ENCODE measurements around the gene TRIM41.
"Not testable (repeated sequence)": the region's sequence is repeated elsewhere in the genome, so short reads cannot be mapped to it uniquely, and the experiment has no call there.

Gene TRIM41

DNA sequence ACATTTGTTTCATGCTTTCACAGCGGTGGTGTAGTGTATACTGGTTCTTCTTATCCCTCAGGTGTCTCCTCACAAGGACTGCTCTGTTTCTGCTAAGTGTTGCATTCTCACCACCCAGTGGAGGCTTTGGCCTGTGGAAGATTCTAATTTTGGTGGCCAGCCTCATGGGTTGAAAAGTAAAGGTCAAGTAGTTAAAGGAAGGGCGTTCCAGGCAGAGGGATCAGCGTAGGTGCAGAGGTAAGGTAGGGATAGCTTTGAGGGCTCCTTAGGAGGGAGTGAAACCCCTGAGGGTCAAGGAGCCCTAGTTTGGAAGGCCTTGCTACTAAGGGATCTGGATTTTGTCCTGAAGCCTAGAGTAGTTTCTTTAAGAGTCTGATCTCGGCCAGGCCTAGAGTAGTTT lies 25.2 kb downstream of the TRIM41 start:
- no peak for DNase-seq (ENCODE audit: low read depth, low spot score)

DNA sequence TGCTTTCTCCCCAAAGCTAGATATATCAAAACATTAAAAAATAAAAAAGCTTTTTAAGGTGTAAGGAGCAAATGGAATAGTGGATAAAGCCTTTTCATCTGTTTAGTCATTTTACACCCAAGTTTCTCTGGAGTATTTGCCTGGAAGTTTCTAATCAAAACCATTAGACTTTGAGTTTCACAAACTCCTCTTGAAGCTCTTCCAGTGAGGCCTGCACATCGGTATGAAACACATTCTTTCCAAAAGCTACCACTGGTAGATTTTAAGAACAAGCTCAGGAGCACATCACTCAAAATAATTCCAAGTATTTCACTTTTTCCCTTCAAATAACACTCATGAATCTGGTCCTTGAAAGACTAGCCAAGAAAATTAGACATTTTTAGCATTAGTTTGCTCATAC lies 32.2 kb downstream of the TRIM41 start:
- DNase-seq (ENCODE audit: low read depth, low spot score): no peak

DNA sequence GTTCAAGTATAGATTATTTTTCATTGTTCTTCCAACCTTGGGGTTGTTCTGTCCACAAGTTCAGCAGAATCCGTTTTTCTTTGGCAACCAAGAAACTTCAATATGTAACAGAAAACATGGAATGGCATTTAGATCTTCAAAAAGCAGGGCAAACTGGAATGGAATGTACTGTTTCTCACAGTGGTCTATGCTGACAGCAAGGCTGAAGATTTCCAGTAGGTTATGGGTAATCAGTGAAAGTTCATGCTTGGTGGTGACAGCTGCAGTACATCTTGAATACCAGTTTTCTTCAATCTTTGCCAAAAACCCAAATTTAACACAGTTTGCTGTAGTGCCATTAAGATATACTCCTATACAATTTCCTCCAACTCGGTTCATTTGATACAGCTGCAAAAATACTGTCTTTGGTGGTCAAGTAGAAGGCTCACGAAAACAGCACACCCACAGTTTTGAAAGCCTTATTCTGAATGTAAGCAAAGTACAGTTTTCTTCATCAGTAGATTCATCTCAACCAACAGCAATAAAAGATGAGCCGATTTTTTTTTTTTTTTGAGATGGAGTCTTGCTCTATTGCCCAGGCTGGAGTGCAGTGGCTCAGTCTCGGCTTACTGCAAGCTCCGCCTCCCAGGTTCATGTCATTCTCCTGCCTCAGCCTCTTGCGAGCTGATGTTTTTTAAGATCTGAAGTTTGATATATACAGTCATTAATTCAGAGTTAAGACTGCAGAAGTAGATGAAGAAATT lies 32.9 kb downstream of the TRIM41 start:
- no peak for DNase-seq (ENCODE audit: low read depth, low spot score)

DNA sequence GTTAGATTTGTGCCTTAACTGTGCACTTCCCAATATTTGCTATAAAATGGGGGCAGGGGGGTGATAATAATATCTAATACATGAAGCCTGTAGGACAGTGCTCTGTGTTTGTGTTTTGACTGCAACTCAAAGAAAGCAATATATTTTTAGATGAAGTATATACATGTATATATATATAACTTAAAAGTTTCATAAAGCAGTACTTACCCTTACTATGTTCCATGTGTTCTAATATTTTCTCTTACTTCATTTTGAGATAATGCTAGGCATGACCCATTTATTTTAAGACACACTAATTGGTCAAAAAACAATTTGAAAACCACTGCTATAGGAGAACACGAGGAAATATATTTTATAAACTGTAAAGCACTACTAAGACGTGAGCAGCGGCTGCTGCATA lies 35.5 kb downstream of the TRIM41 start:
- no peak for DNase-seq (ENCODE audit: low read depth, low spot score)

DNA sequence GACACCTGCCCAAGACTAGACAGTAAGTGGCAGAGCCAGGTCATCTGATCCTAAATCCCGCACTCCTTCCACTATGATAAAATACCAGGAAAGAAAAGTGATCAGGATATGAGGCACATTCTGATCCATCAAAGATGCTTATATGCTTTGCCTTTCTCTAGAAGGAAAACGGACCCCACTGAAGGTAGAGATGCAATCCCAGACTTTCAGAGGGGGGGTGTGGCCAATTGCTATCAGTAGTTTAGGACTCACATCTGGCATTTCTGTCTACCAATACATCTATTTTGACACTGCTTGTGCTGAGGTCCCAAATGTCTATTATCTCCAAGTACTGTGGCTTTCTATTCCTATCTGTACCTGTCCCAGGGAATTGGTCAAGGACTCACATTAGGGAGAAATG lies 36.2 kb downstream of the TRIM41 start:
- no peak for DNase-seq (ENCODE audit: low read depth, low spot score)

DNA sequence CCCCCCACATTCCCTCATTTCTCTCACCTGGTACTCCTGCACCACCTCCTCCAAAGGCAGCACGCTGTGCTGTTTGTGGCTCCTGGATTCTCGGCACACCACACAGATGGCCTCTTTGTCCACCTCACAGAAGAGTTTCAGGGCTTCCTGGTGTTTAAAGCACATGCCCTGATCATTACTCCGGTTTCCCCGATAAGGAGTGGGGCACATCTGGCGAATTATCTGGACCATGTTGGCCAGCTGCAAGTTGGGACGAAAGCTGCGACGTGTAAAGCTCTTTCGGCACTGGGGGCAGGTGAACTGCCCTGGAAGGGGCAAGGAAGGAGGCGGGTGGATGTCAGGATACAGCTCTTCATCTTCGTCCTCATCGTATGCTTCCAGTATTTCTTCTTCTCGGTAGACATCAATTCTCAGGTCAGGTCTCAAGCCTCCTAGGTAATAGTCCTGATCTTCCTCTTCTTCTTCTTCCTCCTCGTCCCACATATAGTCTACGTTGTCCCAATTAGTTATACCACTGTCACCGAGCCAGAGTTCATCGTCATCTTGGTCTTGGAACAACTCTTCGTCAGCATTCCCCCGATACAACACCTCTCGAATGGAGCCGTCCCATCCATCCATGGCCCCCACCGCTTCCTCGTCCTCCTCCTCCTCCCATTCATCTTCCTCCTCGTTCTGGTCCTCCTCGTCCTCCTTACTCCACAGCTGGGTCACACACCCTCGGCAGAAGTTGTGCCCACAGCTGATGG lies 37.1 kb downstream of the TRIM41 start:
- no peak for DNase-seq (ENCODE audit: low read depth, low spot score)

DNA sequence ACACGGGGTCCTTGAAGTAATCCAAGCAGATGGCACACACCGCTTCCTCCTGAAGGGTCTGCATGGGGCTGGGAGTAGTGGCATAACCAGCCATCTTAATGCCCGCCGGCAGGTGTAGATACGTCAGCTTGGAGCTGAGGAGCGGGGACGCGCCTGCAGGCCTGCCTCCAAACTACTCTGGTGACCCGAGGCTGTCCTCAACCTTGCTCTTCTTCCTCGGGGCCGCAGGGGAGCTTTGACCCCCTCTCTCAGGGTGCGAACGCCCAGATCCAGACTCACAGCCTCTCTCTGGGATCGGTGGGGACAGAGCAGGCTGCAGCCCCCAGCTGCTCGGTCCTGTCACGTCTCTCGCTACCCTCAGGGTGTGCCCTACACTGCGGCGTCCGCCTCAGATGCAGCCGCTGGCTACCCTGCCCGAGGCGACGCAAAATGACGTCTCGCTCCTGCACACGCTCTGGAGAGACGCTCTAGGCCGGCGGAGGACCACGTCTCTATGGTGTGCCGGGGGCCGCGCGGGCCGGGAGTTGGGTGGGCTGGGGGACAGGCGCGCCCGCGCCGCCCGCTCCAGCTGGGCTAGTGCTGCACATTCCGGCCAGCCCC lies 37.7 kb downstream of the TRIM41 start, which contains the start of gene TRIM52:
Gene TRIM52, minus strand, starts transcription at position 424 of the 600 bp plus-strand sequence. Its CDS starts 330 bp downstream, at position 94.
- peak; percentile 67 for DNase-seq (ENCODE audit: low read depth, low spot score)

DNA sequence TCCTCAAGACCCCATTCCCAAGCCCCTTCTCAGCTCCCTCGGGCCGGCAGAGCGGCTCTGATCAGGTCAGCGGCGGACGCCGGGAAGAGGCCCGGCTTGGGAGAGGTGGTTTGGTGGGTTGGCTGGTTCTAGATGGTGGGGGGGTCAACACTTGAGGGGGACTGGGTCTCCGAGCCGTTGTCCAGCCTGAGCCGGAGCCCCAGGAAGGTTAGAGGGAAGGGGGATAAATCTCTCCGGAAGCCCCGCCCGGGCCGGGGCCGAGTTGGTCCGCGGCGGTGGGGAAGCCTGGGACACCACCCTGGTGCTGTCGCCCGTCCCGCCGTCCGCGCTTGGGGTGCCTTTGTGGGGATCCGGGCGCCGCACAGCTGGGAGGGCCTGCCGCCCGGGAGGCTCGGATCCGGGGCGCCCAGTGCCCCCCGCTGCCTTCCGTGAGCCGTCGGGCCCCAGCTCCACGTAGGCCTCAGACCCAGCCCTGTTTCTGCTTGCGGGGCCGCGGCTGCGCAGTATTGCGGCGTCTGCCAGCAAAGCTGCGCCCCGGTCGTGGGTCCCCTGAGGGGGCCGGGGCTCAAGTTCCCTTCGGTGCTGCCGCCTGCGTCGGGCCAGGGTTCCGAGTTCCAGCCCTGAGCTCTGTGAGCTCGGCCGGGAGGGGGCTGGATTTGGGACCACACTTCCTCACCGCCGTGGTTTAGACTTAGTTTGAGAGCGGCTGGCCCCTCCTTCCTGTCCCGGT lies 38.4 kb downstream of the TRIM41 start:
- DNase-seq (ENCODE audit: low read depth, low spot score): peak; percentile 31

DNA sequence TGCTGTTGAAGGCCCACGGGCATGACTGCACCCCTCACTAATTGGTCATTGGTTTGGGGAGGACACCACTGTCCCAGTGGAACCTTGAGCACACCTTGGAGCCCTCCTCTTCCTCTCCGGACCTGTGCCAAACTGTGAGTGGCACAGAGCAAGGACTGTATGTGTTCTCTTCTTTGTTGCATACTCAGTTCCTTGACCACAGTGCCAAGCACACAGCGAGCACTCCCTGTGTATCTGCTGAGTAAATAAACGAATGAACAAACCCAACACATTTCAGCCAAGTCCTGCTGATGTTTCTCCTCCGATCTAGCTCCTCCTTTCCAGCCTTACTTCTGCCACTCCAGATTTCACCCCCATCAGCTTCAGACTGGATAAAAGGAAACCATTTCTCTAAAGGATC lies 40.6 kb downstream of the TRIM41 start:
- no peak for DNase-seq (ENCODE audit: low read depth, low spot score)

DNA sequence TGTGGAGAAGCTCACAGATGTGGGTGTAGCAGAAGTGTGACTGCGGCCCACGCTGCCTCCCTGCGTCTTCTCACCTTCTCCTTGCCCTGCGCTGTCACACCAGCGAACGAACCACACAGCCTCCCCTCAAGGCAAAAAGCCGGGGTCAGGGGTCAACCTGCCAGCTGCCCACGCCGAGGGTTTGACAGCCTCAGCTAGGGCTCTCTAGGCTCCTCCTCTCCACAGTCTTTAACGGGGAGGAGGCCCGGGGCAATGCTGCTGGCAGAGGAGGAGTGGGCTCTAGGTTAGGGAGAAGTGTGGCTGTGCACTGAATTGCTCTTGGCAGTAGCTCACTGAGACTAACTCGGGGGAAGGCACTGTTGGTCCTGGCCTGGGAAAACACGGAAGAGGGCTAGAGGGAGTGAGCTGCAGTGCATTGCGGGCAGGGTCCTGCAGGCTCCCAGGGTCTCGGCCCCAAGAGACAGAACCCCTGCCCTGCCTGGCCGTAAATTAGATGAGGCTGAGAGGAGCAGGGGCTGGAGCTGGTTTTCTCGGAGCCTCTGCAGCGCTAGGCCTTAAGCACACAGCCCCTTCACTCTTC lies 42.1 kb downstream of the TRIM41 start:
- no peak for DNase-seq (ENCODE audit: low read depth, low spot score)

DNA sequence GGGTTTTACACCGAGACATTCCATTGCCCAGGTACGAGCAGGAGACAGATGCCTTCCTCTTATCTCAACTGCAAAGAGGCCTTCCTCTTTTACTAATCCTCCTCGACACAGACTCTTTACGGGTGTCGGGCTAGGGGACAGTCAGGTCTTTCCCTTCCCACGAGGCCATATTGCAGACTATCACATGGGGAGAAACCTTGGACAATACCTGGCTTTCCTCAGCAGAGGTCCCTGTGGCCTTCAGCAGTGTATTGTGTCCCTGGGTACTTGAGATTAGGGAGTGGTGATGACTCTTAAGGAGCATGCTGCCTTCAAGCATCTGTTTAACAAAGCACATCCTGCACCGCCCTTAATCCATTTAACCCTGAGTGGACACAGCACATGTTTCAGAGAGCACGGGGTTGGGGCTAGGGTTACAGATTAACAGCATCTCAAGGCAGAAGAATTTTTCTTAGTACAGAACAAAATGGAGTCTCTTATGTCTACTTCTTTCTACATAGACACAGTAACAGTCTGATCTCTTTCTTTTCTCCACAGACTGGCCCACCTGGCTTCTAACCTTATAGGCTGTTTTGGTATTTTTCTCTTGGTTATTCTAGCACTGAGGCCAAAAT lies 44.3 kb downstream of the TRIM41 start:
- DNase-seq (ENCODE audit: low read depth, low spot score): not testable (repeated sequence)

DNA sequence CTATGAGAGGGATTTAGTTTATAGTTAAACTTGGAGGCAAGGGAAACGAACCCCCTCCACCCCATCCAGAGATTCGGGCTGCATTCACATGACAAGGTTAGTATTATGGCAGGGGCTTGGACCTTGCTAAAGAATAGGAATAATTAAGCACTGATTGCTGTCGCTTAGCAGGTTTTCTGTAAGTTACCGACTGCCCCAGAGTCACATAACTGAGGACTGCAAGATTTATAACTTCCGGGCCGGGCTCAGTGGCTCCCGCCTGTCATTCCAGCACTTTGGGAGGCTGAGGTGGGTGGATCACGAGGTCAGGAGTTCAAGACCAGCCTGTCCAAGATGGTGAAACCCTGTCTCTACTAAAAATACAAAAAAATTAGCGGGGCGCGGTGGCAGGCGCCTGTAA lies 44.8 kb downstream of the TRIM41 start:
- not testable (repeated sequence) for DNase-seq (ENCODE audit: low read depth, low spot score)

DNA sequence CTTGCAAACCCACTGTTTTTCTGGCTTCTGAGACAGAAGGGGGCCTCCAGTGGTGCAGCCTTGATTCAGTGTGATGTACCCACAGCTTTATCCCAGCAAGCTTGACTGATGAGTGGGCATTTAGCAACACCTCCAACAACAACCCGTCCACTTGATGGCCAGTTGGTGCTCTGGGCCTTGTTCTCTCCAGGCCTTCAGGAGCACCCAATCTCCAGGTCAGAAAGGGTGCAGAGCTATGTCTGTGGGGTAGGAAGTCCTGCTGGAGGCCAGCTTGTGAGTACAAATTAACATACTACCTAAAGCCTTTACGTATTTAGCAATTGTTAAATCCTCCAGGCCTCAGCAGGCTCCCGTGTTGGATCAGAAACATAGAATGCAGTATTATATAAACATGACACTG lies 48.0 kb downstream of the TRIM41 start:
- no peak for DNase-seq (ENCODE audit: low read depth, low spot score)

DNA sequence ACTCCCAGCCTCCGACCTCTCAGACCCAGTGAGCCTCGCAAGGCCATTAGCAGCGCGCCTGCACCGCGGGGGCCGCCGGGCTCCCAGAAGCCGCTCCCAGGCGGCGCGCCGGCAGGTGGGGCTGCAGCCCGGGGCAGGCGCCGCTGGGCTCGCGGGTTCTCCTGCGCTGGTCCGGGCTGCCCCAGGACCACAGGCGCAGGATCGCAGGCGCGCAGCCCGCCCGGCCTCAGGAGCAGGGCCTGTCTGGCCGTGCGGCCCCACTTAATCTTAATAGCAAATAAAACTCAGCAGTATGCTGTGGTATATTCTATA lies 50.3 kb downstream of the TRIM41 start:
- DNase-seq (ENCODE audit: low read depth, low spot score): not testable (repeated sequence)

DNA sequence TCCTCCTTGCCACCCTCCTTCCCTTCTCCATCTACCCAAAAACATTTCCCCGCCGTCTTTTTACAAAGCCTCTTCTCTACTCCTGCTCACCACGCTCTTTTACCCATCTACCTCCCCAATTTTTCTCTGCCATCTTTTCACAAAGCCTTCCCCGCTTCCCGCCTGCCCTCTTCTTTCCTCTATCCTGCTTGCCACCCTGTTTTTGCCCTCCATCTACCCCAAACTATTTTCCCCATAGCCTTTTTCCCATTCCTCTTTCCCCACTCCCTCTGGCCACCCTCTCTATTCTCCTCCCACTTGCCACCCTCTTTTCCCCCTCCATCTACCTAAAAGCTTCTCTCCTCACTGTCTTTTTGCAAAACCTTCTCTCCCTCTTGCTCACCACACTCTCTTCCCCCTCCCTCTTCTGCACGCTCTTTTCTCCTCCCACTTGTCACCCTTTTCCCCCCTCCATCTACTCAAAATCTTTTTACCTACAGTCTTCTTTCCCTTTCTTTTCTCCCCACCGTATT lies 57.2 kb downstream of the TRIM41 start:
- no peak for DNase-seq (ENCODE audit: low read depth, low spot score)

DNA sequence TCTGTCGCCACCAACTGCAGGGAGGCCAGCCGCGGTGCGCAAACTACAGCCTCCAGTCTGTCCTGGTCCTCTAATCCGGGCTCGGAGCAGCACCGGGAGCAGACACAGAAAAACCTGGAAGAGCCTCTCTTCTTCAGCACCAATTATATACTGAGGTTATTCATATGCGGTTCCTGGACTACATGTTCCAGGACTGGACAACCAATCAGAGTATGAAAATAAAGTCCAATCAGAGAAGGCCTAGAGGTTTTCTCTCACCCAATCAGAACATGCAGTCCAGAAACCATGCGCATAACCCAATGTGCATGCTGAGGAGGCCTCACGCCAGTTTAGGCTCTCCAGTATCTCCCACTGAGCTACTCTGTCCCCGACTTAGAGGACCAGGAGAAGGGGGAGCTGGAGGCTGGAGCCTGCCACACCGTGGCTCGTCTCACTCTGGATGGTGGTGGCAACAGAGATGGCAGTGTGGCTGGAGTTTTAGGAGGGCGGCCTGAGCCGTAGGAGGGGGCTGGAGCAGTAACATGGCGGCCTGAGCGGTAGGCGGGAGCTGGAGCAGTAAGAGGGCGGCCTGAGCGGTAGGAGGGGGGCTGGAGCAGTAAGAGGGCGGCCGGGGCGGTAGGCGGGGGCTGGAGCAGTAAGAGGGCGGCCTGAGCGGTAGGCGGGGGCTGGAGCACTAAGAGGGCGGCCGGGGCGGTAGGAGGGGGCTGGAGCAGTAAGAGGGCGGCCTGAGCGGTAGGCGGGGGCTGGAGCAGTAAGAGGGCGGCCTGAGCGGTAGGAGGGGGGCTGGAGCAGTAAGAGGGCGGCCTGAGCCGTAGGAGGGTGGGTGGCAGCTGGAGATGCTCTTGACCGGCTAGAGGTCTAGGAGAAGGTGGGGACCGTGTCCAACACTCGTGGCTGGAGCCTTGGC lies 58.2 kb downstream of the TRIM41 start:
- no peak for DNase-seq (ENCODE audit: low read depth, low spot score)

DNA sequence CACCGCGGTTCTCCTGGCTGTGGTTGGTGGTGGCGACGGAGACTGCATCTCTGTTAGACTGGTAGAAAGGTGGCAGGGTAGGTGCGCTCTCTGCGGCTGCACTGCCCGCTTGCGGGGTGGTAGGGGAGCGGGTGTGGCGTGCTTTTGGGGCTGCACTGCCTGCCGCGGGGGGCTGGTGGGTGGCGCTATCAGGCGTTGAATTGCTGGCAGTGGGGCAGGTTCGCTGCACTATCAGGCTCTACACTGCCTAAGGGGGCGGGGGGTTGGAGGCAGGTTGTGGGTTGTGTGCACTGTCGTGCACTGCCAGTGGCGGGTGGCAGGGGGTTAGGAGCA lies 58.9 kb downstream of the TRIM41 start:
- no peak for DNase-seq (ENCODE audit: low read depth, low spot score)

DNA sequence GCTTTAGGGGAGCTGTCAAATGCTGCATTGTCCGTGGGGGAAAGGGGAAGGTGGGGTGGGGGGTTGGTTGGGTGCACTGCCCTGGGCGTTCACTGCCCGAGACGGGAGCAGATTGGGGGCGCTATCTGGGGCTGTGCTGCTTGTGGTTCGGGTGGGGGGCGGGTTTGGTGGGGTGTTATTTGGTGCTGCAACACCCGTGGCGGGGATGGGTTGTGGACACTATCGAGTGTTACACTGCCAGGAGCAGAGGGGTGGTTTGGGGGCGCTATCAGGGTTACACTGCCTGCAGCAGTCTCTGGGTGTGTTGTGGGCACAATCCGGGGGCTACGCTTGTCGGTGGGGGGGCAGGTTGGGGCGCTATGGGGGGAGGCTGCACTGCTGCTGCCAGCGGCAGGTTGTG lies 59.3 kb downstream of the TRIM41 start:
- DNase-seq (ENCODE audit: low read depth, low spot score): not testable (repeated sequence)

DNA sequence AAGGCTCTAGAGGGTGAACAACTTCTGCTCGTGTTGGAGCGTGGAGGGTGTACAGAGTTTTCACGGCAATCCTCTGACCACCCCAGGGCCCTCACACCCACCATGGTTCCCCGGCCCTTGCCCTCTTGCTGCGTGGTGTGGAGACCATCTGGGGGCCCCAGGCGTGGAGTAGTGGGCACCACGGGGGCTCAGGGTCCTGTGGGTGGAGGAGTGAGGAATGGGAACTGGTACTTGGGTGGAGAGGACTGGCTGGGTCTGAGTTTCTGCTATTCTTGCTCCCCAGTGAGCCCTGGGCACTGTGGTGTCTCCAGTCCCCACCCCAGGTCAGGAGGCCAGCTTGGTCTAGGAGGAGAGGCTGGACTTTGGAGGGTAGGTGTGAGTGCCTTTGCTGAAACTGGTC lies 59.8 kb downstream of the TRIM41 start:
- DNase-seq (ENCODE audit: low read depth, low spot score): no peak

DNA sequence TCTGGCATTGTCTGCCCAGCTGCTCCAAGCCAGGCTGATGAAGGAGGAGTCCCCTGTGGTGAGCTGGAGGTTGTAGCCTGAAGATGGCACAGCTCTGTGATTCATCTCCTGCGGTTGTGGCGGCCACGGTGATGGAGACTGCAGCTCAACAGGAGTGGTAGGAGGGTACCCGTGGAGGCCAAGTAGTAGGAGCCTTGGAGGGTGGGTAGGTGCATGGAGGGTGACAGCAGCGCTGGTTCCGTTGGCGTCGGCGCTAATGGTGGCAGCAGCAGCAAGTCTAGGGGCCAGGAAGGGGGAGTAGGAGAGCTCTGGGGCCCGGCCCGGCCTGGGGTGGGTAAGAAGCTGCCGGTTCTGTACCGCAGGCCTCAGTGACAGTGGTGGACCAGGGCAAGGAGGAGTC lies 60.3 kb downstream of the TRIM41 start:
- no peak for DNase-seq (ENCODE audit: low read depth, low spot score)

Data from smooth muscle cell of the brain vasculature (primary cell).